ENCODE measurements around the gene ADSL. TPM values are rescaled to one million over a fixed set of nuclear protein-coding genes. Genes with fewer than 3 reads are reported as not detected.

ADSL gene
- total and polyA plus RNA-seq, 2 donors (not counting 1 experiment from before 2014, with no cell fraction given): 61.0 to 63.8 TPM

GRCh38 chr22:40364431-40364830 lies 18.1 kb downstream of the ADSL start:
- intact Hi-C loops (cut with micrococcal nuclease): no loop called here
- Histone ChIP-seq H3K9me3 (ENCODE audit: control extremely low read depth in 1 of 3, control insufficient read depth in 2 of 3, insufficient read depth in 1 of 3, low read length in 2 of 3) (no peaks in the 10 kb centered on the region), H3K79me2 (ENCODE audit: control insufficient read depth, insufficient read depth, low read length) (peaks cover 15% of the 10 kb centered on the region), H3K27ac (ENCODE audit: low read length in 2 of 2) (peak overlapping the region in 1 of 2 donors; percentile 9), H3K4me2 (replicated peaks; ENCODE audit: low read depth, low read length, poor library complexity, severe bottlenecking) (no peak overlapping the region), H3K36me3 (replicated peaks in 1 of 2; ENCODE audit: control extremely low read depth in 1 of 2, control insufficient read depth in 1 of 2, extremely low read depth in 1 of 2, insufficient read depth in 2 of 2, low read length in 1 of 2) (peaks cover 9 to 80% of the 10 kb centered on the region in 2 experiments), H3K4me3 (ENCODE audit: control extremely low read depth in 1 of 5, extremely low read depth in 1 of 5, insufficient read depth in 1 of 5, low read depth in 2 of 5, low read length in 4 of 5) (no peak overlapping the region), H4K20me1 (ENCODE audit: control insufficient read depth, insufficient read depth, low read length, poor library complexity, severe bottlenecking) (no peaks in the 10 kb centered on the region), H2AFZ (ENCODE audit: insufficient read depth, low read depth, low read length, poor library complexity, severe bottlenecking) (no peak overlapping the region), H3K4me1 (ENCODE audit: control insufficient read depth in 2 of 2, insufficient read depth in 2 of 2, low read length in 2 of 2) (no peaks in the 10 kb centered on the region), H3K27me3 (replicated peaks in 1 of 4; ENCODE audit: control extremely low read depth in 1 of 4, control insufficient read depth in 3 of 4, insufficient read depth in 4 of 4, low read length in 3 of 4) (no peaks in the 10 kb centered on the region), H3K9ac (ENCODE audit: low read length) (no peak overlapping the region)
- ATAC-seq (ENCODE audit: low read depth) (no peak), DNase-seq (no peak)
- no peaks in the 10 kb centered on the region for H3K9me3 Mint-ChIP-seq (ENCODE audit: insufficient read depth)
- no peak overlapping the region for H3K4me3 Mint-ChIP-seq
- CTCF ChIA-PET: interaction anchor here (1.1 kb wide), 1 partner anchor 72 kb away, joined by 3 read pairs; no protein-coding TSS in a partner anchor
- POLR2A ChIA-PET: no interaction called here
- no peak for TF ChIP-seq EZH2 (IDR thresholded peaks at IDR 0.05; ENCODE audit: borderline replicate concordance, insufficient read depth, low read depth, low read length, poor library complexity, severe bottlenecking)
- TF ChIP-seq, protein P1, sequence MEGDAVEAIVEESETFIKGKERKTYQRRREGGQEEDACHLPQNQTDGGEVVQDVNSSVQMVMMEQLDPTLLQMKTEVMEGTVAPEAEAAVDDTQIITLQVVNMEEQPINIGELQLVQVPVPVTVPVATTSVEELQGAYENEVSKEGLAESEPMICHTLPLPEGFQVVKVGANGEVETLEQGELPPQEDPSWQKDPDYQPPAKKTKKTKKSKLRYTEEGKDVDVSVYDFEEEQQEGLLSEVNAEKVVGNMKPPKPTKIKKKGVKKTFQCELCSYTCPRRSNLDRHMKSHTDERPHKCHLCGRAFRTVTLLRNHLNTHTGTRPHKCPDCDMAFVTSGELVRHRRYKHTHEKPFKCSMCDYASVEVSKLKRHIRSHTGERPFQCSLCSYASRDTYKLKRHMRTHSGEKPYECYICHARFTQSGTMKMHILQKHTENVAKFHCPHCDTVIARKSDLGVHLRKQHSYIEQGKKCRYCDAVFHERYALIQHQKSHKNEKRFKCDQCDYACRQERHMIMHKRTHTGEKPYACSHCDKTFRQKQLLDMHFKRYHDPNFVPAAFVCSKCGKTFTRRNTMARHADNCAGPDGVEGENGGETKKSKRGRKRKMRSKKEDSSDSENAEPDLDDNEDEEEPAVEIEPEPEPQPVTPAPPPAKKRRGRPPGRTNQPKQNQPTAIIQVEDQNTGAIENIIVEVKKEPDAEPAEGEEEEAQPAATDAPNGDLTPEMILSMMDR (IDR thresholded peaks at IDR 0.05): no peak
- H3K27ac Mint-ChIP-seq: no peak overlapping the region
- H3K4me1 Mint-ChIP-seq: no peaks in the 10 kb centered on the region
- 78% methylated on average over 1 of the region's 1 CpG for WGBS (ENCODE audit: insufficient coverage)
- H3K27me3 Mint-ChIP-seq: no peaks in the 10 kb centered on the region

DNA sequence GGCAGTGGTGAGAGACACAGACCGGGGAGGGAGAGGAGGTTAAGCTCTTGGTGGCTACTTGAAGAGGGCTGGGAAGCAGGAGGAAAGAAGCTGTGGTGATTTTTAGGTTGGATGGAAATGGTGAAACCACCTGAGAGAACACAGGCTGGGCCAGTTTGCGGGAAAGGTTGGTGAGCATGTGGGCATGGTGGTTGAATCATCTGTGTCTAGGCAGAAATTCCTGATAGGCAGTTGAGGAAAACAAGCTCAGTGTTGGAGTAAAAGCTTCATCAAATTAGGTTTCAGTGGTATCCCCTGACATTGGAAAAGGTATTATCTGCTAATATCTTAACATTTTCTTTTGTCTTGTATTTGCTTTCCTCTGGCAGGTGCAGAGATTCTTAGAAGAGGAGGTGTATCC lies 19.8 kb downstream of the ADSL start:
- no peak overlapping the region for H3K27ac Mint-ChIP-seq

More for the DNA sequence above, 19.8 kb downstream of the ADSL start:
- Mint-ChIP-seq H3K27me3 (no peaks in the 10 kb centered on the region), H3K9me3 (ENCODE audit: insufficient read depth) (no peaks in the 10 kb centered on the region), H3K4me3 (no peak overlapping the region), H3K4me1 (peaks cover 5% of the 10 kb centered on the region)
- Histone ChIP-seq H2AFZ (ENCODE audit: insufficient read depth, low read depth, low read length, poor library complexity, severe bottlenecking) (no peak overlapping the region), H3K79me2 (ENCODE audit: control insufficient read depth, insufficient read depth, low read length) (peaks cover 20% of the 10 kb centered on the region), H3K4me1 (ENCODE audit: control insufficient read depth in 2 of 2, insufficient read depth in 2 of 2, low read length in 2 of 2) (peaks cover 0 to 6% of the 10 kb centered on the region in 2 donors), H3K4me2 (replicated peaks; ENCODE audit: low read depth, low read length, poor library complexity, severe bottlenecking) (no peak overlapping the region), H3K4me3 (ENCODE audit: control extremely low read depth in 1 of 5, extremely low read depth in 1 of 5, insufficient read depth in 1 of 5, low read depth in 2 of 5, low read length in 4 of 5) (no peak overlapping the region), H4K20me1 (ENCODE audit: control insufficient read depth, insufficient read depth, low read length, poor library complexity, severe bottlenecking) (no peaks in the 10 kb centered on the region), H3K36me3 (replicated peaks in 1 of 2; ENCODE audit: control extremely low read depth in 1 of 2, control insufficient read depth in 1 of 2, extremely low read depth in 1 of 2, insufficient read depth in 2 of 2, low read length in 1 of 2) (peaks cover 6 to 63% of the 10 kb centered on the region in 2 experiments), H3K9ac (ENCODE audit: low read length) (no peak overlapping the region), H3K27me3 (replicated peaks in 1 of 4; ENCODE audit: control extremely low read depth in 1 of 4, control insufficient read depth in 3 of 4, insufficient read depth in 4 of 4, low read length in 3 of 4) (no peaks in the 10 kb centered on the region), H3K9me3 (ENCODE audit: control extremely low read depth in 1 of 3, control insufficient read depth in 2 of 3, insufficient read depth in 1 of 3, low read length in 2 of 3) (no peaks in the 10 kb centered on the region), H3K27ac (ENCODE audit: low read length in 2 of 2) (peak overlapping the region in 1 of 2 donors; percentile 10)
- no peak for DNase-seq
- ATAC-seq (ENCODE audit: low read depth): no peak
- no peak for TF ChIP-seq EZH2 (IDR thresholded peaks at IDR 0.05; ENCODE audit: borderline replicate concordance, insufficient read depth, low read depth, low read length, poor library complexity, severe bottlenecking)
- TF ChIP-seq, protein P1 (IDR thresholded peaks at IDR 0.05): no peak
- WGBS (ENCODE audit: insufficient coverage): 100% methylated on average over 2 of the region's 2 CpGs
- CTCF ChIA-PET: interaction anchor here (0.6 kb wide), 2 partner anchors 32 to 1646 kb away, joined by 3 to 4 read pairs; no protein-coding TSS in a partner anchor
- intact Hi-C loops (cut with micrococcal nuclease): no loop called here
- POLR2A ChIA-PET: no interaction called here

All from B cell (primary cell).